ENCODE results near the gene ZNF709. TPM values are rescaled to one million over a fixed set of nuclear protein-coding genes. Genes with fewer than 3 reads are reported as not detected.
A peak's percentile ranks its signal among the peaks of the same experiment; 100 is the strongest.

ZNF709 gene
- total and polyA plus RNA-seq, 2 of the 13 experiments (the other 11 are each of a cell fraction or from before 2014, with no cell fraction given) = 1.5 to 3.9 TPM

- Histone ChIP-seq H3K4me1 (ENCODE audit: insufficient read depth, low read length) (peaks cover 37% of the 10 kb centered on the region), H3K27ac (ENCODE audit: extremely low read length, insufficient read depth, low read length) (peak overlapping the region; percentile 57), H2AFZ (ENCODE audit: low read length) (peak overlapping the region; percentile 79), H3K4me3 (replicated peaks in 1 of 3; ENCODE audit: insufficient read depth in 1 of 3, low read depth in 2 of 3, low read length in 3 of 3) (peak overlapping the region; percentile 88 to 100 (median 93)), H4K20me1 (ENCODE audit: insufficient read depth, low read length) (no peaks in the 10 kb centered on the region), H3K36me3 (replicated peaks in 1 of 2; ENCODE audit: control insufficient read depth in 1 of 2, insufficient read depth in 2 of 2, low read length in 2 of 2) (no peaks in the 10 kb centered on the region), H3K9me3 (ENCODE audit: low read length) (no peaks in the 10 kb centered on the region), H3K4me2 (ENCODE audit: low read depth, low read length) (peak overlapping the region; percentile 86), H3K27me3 (ENCODE audit: control insufficient read depth in 1 of 2, insufficient read depth in 2 of 2, low read length in 2 of 2) (no peaks in the 10 kb centered on the region), H3K9ac (ENCODE audit: insufficient read depth, low read depth, low read length) (peak overlapping the region; percentile 77), H3K79me2 (ENCODE audit: insufficient read depth, low read length) (peaks cover 28% of the 10 kb centered on the region)
- in situ Hi-C loops (cut with HindIII; ENCODE audit: extremely low pct_ligation_motif_present, low pct_unique_long_range_greater_than_20kb) = no loop called here
- DNase-seq (ENCODE audit: low spot score) (no peak), ATAC-seq (peak; percentile 64), FAIRE-seq (no peak)
- 4% methylated on average over 5 of the region's 11 CpGs for WGBS (ENCODE audit: low lambda C conversion rate)
- POLR2A ChIA-PET = interaction anchor here (0.8 to 6.1 kb wide), 2 partner anchors 11 to 47 kb away, joined by 3 to 62 read pairs; no protein-coding TSS in a partner anchor
- intact Hi-C loops (cut with micrococcal nuclease; ENCODE audit: unreplicated experiment) = no loop called here
- CTCF ChIA-PET (ENCODE audit: low intra/inter-chr PET ratio, low total read pairs) = no interaction called here
- no TSS peak for BruUV-seq (replicated peaks)
- TF ChIP-seq ZBTB21 (CRISPR knock-in tag; IDR thresholded peaks at IDR 0.05) = peak; percentile 21; the same call in 1 of the 2 replicates
- 0 out of 2 replicates have a peak, but pooled peaks have one; percentile 2 for TF ChIP-seq ZNF142 (CRISPR knock-in tag; IDR thresholded peaks at IDR 0.05)
- 0 out of 2 replicates have a peak, but pooled peaks have one; percentile 5 for TF ChIP-seq CCDC6 (CRISPR knock-in tag; IDR thresholded peaks at IDR 0.05)
- 0 out of 2 replicates have a peak, but pooled peaks have one; percentile 19 for TF ChIP-seq ZNF800 (CRISPR knock-in tag; IDR thresholded peaks at IDR 0.05)
- 0 out of 2 replicates have a peak, but pooled peaks have one; percentile 9 for TF ChIP-seq CREB1 (IDR thresholded peaks at IDR 0.05)
- no peak for TF ChIP-seq CREB1 (CRISPR knock-in tag; IDR thresholded peaks at IDR 0.05)
- 0 out of 2 replicates have a peak, but pooled peaks have one; percentile 1 for TF ChIP-seq FOXA3 (CRISPR knock-in tag; IDR thresholded peaks at IDR 0.05)
- TF ChIP-seq ZNF383 (CRISPR knock-in tag; IDR thresholded peaks at IDR 0.05; ENCODE audit: borderline replicate concordance) = no peak
- no peak for TF ChIP-seq FOXP1 (IDR thresholded peaks at IDR 0.05)
- TF ChIP-seq FOXP1 (CRISPR knock-in tag; IDR thresholded peaks at IDR 0.05) = 0 out of 2 replicates have a peak, but pooled peaks have one; percentile 3
- TF ChIP-seq CHCHD3 (CRISPR knock-in tag; IDR thresholded peaks at IDR 0.05) = no peak
- TF ChIP-seq ATF7 (IDR thresholded peaks at IDR 0.05) = 0 out of 2 replicates have a peak, but pooled peaks have one; percentile 24
- TF ChIP-seq ATF7 (CRISPR knock-in tag; IDR thresholded peaks at IDR 0.05) = no peak
- peak; percentile 54 for TF ChIP-seq DBP (CRISPR knock-in tag; IDR thresholded peaks at IDR 0.05; ENCODE audit: not compliant biosample characterization)
- 0 out of 2 replicates have a peak, but pooled peaks have one; percentile 31 for TF ChIP-seq SIN3A (IDR thresholded peaks at IDR 0.05; ENCODE audit: borderline replicate concordance, low read depth, low read length)
- TF ChIP-seq U2AF1 (optimal IDR thresholded peaks at IDR 0.05; ENCODE audit: low read depth, low read length) = peak; percentile 36
- 0 out of 2 replicates have a peak, but pooled peaks have one; percentile 7 for TF ChIP-seq GZF1 (CRISPR knock-in tag; IDR thresholded peaks at IDR 0.05)
- 0 out of 2 replicates have a peak, but pooled peaks have one; percentile 15 for TF ChIP-seq CREM (IDR thresholded peaks at IDR 0.05)
- no peak for TF ChIP-seq CREM (CRISPR knock-in tag; IDR thresholded peaks at IDR 0.05)
Observed at GRCh38 chr19:12485052-12485416, 418 bp upstream of the ZNF709 start.
